T-helper 17 cell (primary cell): Measurements from ENCODE around the gene BRCA1. TPM values are rescaled to one million over a fixed set of nuclear protein-coding genes. Genes with fewer than 3 reads are reported as not detected.
"Not testable (repeated sequence)": the region's sequence is repeated elsewhere in the genome, so short reads cannot be mapped to it uniquely, and the experiment has no call there.

Experiments used
- ATAC-seq: fragments of 150-1000 bp; cut with Tn5 transposase; 2 replicates; pipeline ENCODE4 v1.10.0; 2021; ENCODE audit warnings: mild to moderate bottlenecking, moderate library complexity
- DNase-seq, 3 donors: peaks; one replicate each; pipeline versions ENCODE4 v3.0.0 to v3.0.0-alpha.2; 2020 to 2021
- H3K9me3 ChIP-seq: one replicate; pipeline ENCODE4 v1.7.0; 2013; ENCODE audit warnings: low read length, mild to moderate bottlenecking; ENCODE audit not compliant: control insufficient read depth, poor library complexity, severe bottlenecking
- H3K27ac Mint-ChIP-seq: one replicate; pipeline ENCODE4 v1.8.0; 2022; ENCODE audit warnings: mild to moderate bottlenecking, moderate library complexity, mixed read lengths
- H3K27me3 Mint-ChIP-seq: one replicate; pipeline ENCODE4 v1.8.0; 2022; ENCODE audit warnings: mixed read lengths
- H3K36me3 Mint-ChIP-seq: one replicate; pipeline ENCODE4 v1.8.0; 2022; ENCODE audit warnings: low read depth, mixed read lengths
- H3K4me1 Mint-ChIP-seq: one replicate; pipeline ENCODE4 v1.8.0; 2022; ENCODE audit warnings: mild to moderate bottlenecking, mixed read lengths
- H3K4me3 Mint-ChIP-seq: one replicate; pipeline ENCODE4 v1.8.0; 2022; ENCODE audit warnings: mild to moderate bottlenecking, moderate library complexity, mixed read lengths
- total RNA-seq, 4 donors: library from RNA in 2 of 4; stranded (reverse) in 2 of 4; gene quantifications; one replicate each; pipeline ENCODE4 v1.2.3 and lab custom pipeline; 2022 to 2026

Gene BRCA1
- total RNA-seq, 2 donors from 2014 or later, result 2.1 to 3.4 TPM

GRCh38 chr17:43146649-43147048 is 21.5 kb upstream of the BRCA1 start:
- H3K27ac Mint-ChIP-seq, result no peak overlapping the region
- no peak overlapping the region for H3K4me3 Mint-ChIP-seq
- ATAC-seq (no peak), DNase-seq (no peak)
- H3K36me3 Mint-ChIP-seq, result no peaks in the 10 kb centered on the region
- no peaks in the 10 kb centered on the region for H3K27me3 Mint-ChIP-seq
- no peaks in the 10 kb centered on the region for H3K4me1 Mint-ChIP-seq
- H3K9me3 ChIP-seq, result no peaks in the 10 kb centered on the region

GRCh38 chr17:43143201-43143600 is 18.0 kb upstream of the BRCA1 start:
- Mint-ChIP-seq H3K27ac (no peak overlapping the region), H3K4me1 (peaks cover 5% of the 10 kb centered on the region), H3K27me3 (no peaks in the 10 kb centered on the region), H3K36me3 (no peaks in the 10 kb centered on the region), H3K4me3 (no peak overlapping the region)
- DNase-seq, result no peak
- H3K9me3 ChIP-seq, result no peaks in the 10 kb centered on the region
- no peak for ATAC-seq

GRCh38 chr17:43142153-43142552 is 17.0 kb upstream of the BRCA1 start:
- no peaks in the 10 kb centered on the region for H3K9me3 ChIP-seq
- H3K27ac Mint-ChIP-seq, result no peak overlapping the region
- ATAC-seq, result no peak
- peaks cover 5% of the 10 kb centered on the region for H3K4me1 Mint-ChIP-seq
- H3K4me3 Mint-ChIP-seq, result no peak overlapping the region
- no peaks in the 10 kb centered on the region for H3K27me3 Mint-ChIP-seq
- H3K36me3 Mint-ChIP-seq, result no peaks in the 10 kb centered on the region
- DNase-seq, result no peak

- H3K9me3 ChIP-seq, result no peaks in the 10 kb centered on the region
- Mint-ChIP-seq H3K36me3 (no peaks in the 10 kb centered on the region), H3K27me3 (no peaks in the 10 kb centered on the region), H3K4me1 (peaks cover 8% of the 10 kb centered on the region), H3K27ac (no peak overlapping the region), H3K4me3 (no peak overlapping the region)
- ATAC-seq (no peak), DNase-seq (no peak)
These were observed 15.5 kb upstream of the BRCA1 start for GRCh38 chr17:43140396-43141332.

GRCh38 chr17:43138531-43138930 is 13.4 kb upstream of the BRCA1 start:
- not testable (repeated sequence) for H3K27me3 Mint-ChIP-seq, H3K27ac Mint-ChIP-seq, H3K36me3 Mint-ChIP-seq

GRCh38 chr17:43136574-43136973 is 11.4 kb upstream of the BRCA1 start:
- H3K9me3 ChIP-seq, H3K27ac Mint-ChIP-seq, H3K36me3 Mint-ChIP-seq, H3K4me1 Mint-ChIP-seq, DNase-seq, H3K4me3 Mint-ChIP-seq, ATAC-seq, H3K27me3 Mint-ChIP-seq: not testable (repeated sequence)

More at GRCh38 chr17:43138531-43138930, 13.4 kb upstream of the BRCA1 start:
- H3K9me3 ChIP-seq, H3K4me3 Mint-ChIP-seq, ATAC-seq, H3K4me1 Mint-ChIP-seq, DNase-seq: not testable (repeated sequence)

- Mint-ChIP-seq H3K36me3 (peaks cover 4% of the 10 kb centered on the region), H3K27ac (no peak overlapping the region), H3K27me3 (no peaks in the 10 kb centered on the region), H3K4me3 (no peak overlapping the region), H3K4me1 (peaks cover 7% of the 10 kb centered on the region)
- ATAC-seq (no peak), DNase-seq (no peak)
- H3K9me3 ChIP-seq, result no peaks in the 10 kb centered on the region
These were observed 10.3 kb upstream of the BRCA1 start for GRCh38 chr17:43135454-43135819.

GRCh38 chr17:43134774-43135453 is 9.8 kb upstream of the BRCA1 start:
- H3K36me3 Mint-ChIP-seq, result peaks cover 4% of the 10 kb centered on the region
- H3K9me3 ChIP-seq, result no peaks in the 10 kb centered on the region
- H3K27me3 Mint-ChIP-seq, result no peaks in the 10 kb centered on the region
- peaks cover 7% of the 10 kb centered on the region for H3K4me1 Mint-ChIP-seq
- no peak for ATAC-seq
- no peak for DNase-seq
- H3K27ac Mint-ChIP-seq, result no peak overlapping the region
- no peak overlapping the region for H3K4me3 Mint-ChIP-seq

- not testable (repeated sequence) for H3K4me1 Mint-ChIP-seq, H3K27me3 Mint-ChIP-seq, DNase-seq, H3K36me3 Mint-ChIP-seq, H3K4me3 Mint-ChIP-seq, H3K9me3 ChIP-seq, ATAC-seq
- H3K27ac Mint-ChIP-seq, result peak overlapping the region; percentile 32
These were observed 8.3 kb upstream of the BRCA1 start for GRCh38 chr17:43133439-43133838.

GRCh38 chr17:43132117-43132516 is 7.0 kb upstream of the BRCA1 start:
- ATAC-seq, result no peak

GRCh38 chr17:43129671-43130010 is 4.5 kb upstream of the BRCA1 start:
- H3K27ac Mint-ChIP-seq, result no peak overlapping the region
- DNase-seq (no peak), ATAC-seq (no peak)
- H3K27me3 Mint-ChIP-seq, result no peaks in the 10 kb centered on the region
- H3K9me3 ChIP-seq, result no peaks in the 10 kb centered on the region
- H3K4me3 Mint-ChIP-seq, result no peak overlapping the region
- H3K36me3 Mint-ChIP-seq, result peaks cover 4% of the 10 kb centered on the region
- H3K4me1 Mint-ChIP-seq, result peaks cover 17% of the 10 kb centered on the region

More at GRCh38 chr17:43132117-43132516, 7.0 kb upstream of the BRCA1 start:
- no peaks in the 10 kb centered on the region for H3K9me3 ChIP-seq
- H3K27me3 Mint-ChIP-seq, result no peaks in the 10 kb centered on the region
- peaks cover 7% of the 10 kb centered on the region for H3K4me1 Mint-ChIP-seq
- H3K36me3 Mint-ChIP-seq, result peaks cover 4% of the 10 kb centered on the region
- peak overlapping the region; percentile 0 for H3K27ac Mint-ChIP-seq
- DNase-seq, result no peak
- no peak overlapping the region for H3K4me3 Mint-ChIP-seq

- Mint-ChIP-seq H3K4me3 (peak overlapping the region; percentile 77), H3K4me1 (peaks cover 22% of the 10 kb centered on the region)
- H3K27me3 Mint-ChIP-seq, DNase-seq, H3K9me3 ChIP-seq, H3K27ac Mint-ChIP-seq, H3K36me3 Mint-ChIP-seq, ATAC-seq: not testable (repeated sequence)
These were observed 2.2 kb upstream of the BRCA1 start for GRCh38 chr17:43127333-43127876.

- ATAC-seq (no peak), DNase-seq (no peak)
- no peaks in the 10 kb centered on the region for H3K9me3 ChIP-seq
- no peaks in the 10 kb centered on the region for H3K27me3 Mint-ChIP-seq
- H3K27ac Mint-ChIP-seq, result no peak overlapping the region
- H3K4me3 Mint-ChIP-seq, result peak overlapping the region; percentile 77
- H3K36me3 Mint-ChIP-seq, result no peaks in the 10 kb centered on the region
- peaks cover 22% of the 10 kb centered on the region for H3K4me1 Mint-ChIP-seq
These were observed 1.7 kb upstream of the BRCA1 start for GRCh38 chr17:43126911-43127290.
